Stimulated activated CD8-positive, alpha-beta memory T cell treated with anti-CD3 and anti-CD28 coated beads, Interleukin-2, amount 100 ng/mL, for 48 hours (primary cell): ENCODE measurements around the gene KIF17.
A peak's percentile ranks its signal among the peaks of the same experiment; 100 is the strongest.

Experiments used
- DNase-seq, 2 donors: peaks; one replicate each; pipeline ENCODE4 v3.0.0-alpha.2; 2020; ENCODE audit warnings: low read depth in 2 of 2

Gene KIF17

GRCh38 chr1:20717452-20718342 is at the start of gene KIF17:
KIF17 (minus strand) TSS chr1:20718007; CDS start chr1:20717706, 301 bp downstream.
- DNase-seq: peak; percentile 36 to 46

- no peak for DNase-seq
Observed at GRCh38 chr1:20767271-20767670, 49.5 kb upstream of the KIF17 start.

- DNase-seq: no peak
Observed at GRCh38 chr1:20763417-20763816, 45.6 kb upstream of the KIF17 start.

- DNase-seq: no peak
Observed at GRCh38 chr1:20760322-20760721, 42.5 kb upstream of the KIF17 start.

GRCh38 chr1:20753589-20753988 is 35.8 kb upstream of the KIF17 start:
- DNase-seq: no peak

- no peak for DNase-seq
Observed at GRCh38 chr1:20751462-20751990, 33.7 kb upstream of the KIF17 start.

- no peak for DNase-seq
Observed at GRCh38 chr1:20742671-20743070, 24.9 kb upstream of the KIF17 start.

GRCh38 chr1:20740781-20741180 is 23.0 kb upstream of the KIF17 start:
- DNase-seq: no peak

GRCh38 chr1:20739225-20739624 is 21.4 kb upstream of the KIF17 start:
- no peak for DNase-seq

GRCh38 chr1:20735581-20736111 is 17.8 kb upstream of the KIF17 start:
- no peak for DNase-seq

- DNase-seq: no peak
Observed at GRCh38 chr1:20733360-20733975, 15.7 kb upstream of the KIF17 start.

- peak; percentile 45 to 64 for DNase-seq
Observed at GRCh38 chr1:20732588-20733359, 15.0 kb upstream of the KIF17 start, which contains the start of gene SH2D5. SH2D5 (minus strand) TSS chr1:20732703; CDS start chr1:20728044, 4,659 bp downstream.

- peak; percentile 49 to 54 for DNase-seq
Observed at GRCh38 chr1:20732071-20732587, 14.3 kb upstream of the KIF17 start.

- DNase-seq: no peak
Observed at GRCh38 chr1:20731057-20731991, 13.5 kb upstream of the KIF17 start.

- no peak for DNase-seq
Observed at GRCh38 chr1:20730690-20731056, 12.9 kb upstream of the KIF17 start.

GRCh38 chr1:20729990-20730689 is 12.3 kb upstream of the KIF17 start:
- no peak for DNase-seq

GRCh38 chr1:20729155-20729931 is 11.5 kb upstream of the KIF17 start:
- DNase-seq: no peak

- no peak for DNase-seq
Observed at GRCh38 chr1:20728371-20729154, 10.8 kb upstream of the KIF17 start.
